A673 (cell line): ENCODE data around the gene DPF3. TPM values are rescaled to one million over a fixed set of nuclear protein-coding genes. Genes with fewer than 3 reads are reported as not detected.

ENCODE experiments used
- BruUV-seq: library from RNA; stranded (reverse); fragments of 400-500 nt; replicated peaks from 2 replicates; lab custom pipeline; 2021; lab: Mats Ljungman, UMichigan
- CTCF ChIA-PET: fragments of 300-600 bp; sonication (Branson Sonifier 250); formaldehyde crosslinking; loops from one replicate; lab custom pipeline; 2022; ENCODE audit warnings: antibody characterized with exemption; lab: Charles Lee
- POLR2A ChIA-PET: fragments of 300-600 bp; sonication (Branson Sonifier 250); formaldehyde crosslinking; loops from one replicate; lab custom pipeline; 2022; ENCODE audit warnings: antibody characterized with exemption; ENCODE audit not compliant: low non-redundant PET; lab: Charles Lee
- DNase-seq: peaks from one replicate; pipeline ENCODE4 v3.0.0-alpha.2; 2015; ENCODE audit warnings: low spot score
- H3K27ac ChIP-seq: fragments of 200-600 bp; sonication (generic); 2 replicates; pipeline ENCODE4 v1.5.1; 2016; ENCODE audit warnings: mixed run types, low read depth, mild to moderate bottlenecking, mixed read lengths, antibody characterized with exemption, low read length; ENCODE audit not compliant: poor library complexity, severe bottlenecking
- H3K27me3 ChIP-seq: fragments of 200-600 bp; sonication (generic); replicated peaks from 2 replicates; pipeline ENCODE4 v1.6.1; 2017; ENCODE audit warnings: mixed run types, low read depth, mild to moderate bottlenecking, mixed read lengths, antibody characterized with exemption, low read length; ENCODE audit not compliant: insufficient read depth, poor library complexity
- H3K36me3 ChIP-seq: fragments of 200-600 bp; sonication (generic); 2 replicates; pipeline ENCODE4 v1.6.1; 2016; ENCODE audit warnings: mixed run types, mild to moderate bottlenecking, mixed read lengths, antibody characterized with exemption, low read length; ENCODE audit not compliant: insufficient read depth, poor library complexity, severe bottlenecking
- H3K4me1 ChIP-seq: fragments of 200-600 bp; sonication (generic); 2 replicates; pipeline ENCODE4 v1.6.1; 2017; ENCODE audit warnings: mixed run types, mild to moderate bottlenecking, mixed read lengths, antibody characterized with exemption, low read length; ENCODE audit not compliant: insufficient read depth, poor library complexity, severe bottlenecking
- H3K4me3 ChIP-seq: fragments of 200-600 bp; sonication (generic); 2 replicates; pipeline ENCODE4 v1.5.1; 2016; ENCODE audit warnings: low read depth, mixed run types, mild to moderate bottlenecking, mixed read lengths, low read length; ENCODE audit not compliant: poor library complexity, severe bottlenecking
- H3K9me3 ChIP-seq: fragments of 200-600 bp; sonication (generic); 2 replicates; pipeline ENCODE4 v1.6.1; 2016; ENCODE audit warnings: mixed run types, low read depth, mild to moderate bottlenecking, mixed read lengths, antibody characterized with exemption, low read length; ENCODE audit not compliant: poor library complexity, severe bottlenecking
- EZH2 ChIP-seq: fragments of 200-600 bp; sonication (generic); IDR thresholded peaks from 2 replicates; pipeline ENCODE4 v1.6.1; 2017; ENCODE audit warnings: borderline replicate concordance, low read depth, mild to moderate bottlenecking, mixed read lengths, antibody characterized with exemption, low read length; ENCODE audit not compliant: poor library complexity, severe bottlenecking
- intact Hi-C: fragments of 100-400 bp; cut with micrococcal nuclease; formaldehyde crosslinking; loops from one replicate; pipeline ENCODE4 v1.10.0; 2022; ENCODE audit not compliant: unreplicated experiment
- total RNA-seq: library from RNA; stranded (reverse); gene quantifications from 2 replicates; pipeline ENCODE4 v1.2.3, GENCODE V29; 2021
- TF ChIP-seq, protein P1 (sequence below): fragments of 300-800, 200-600 bp; sonication (generic); conservative IDR thresholded peaks from 2 replicates; pipeline ENCODE4 v1.5.1; 2017; ENCODE audit warnings: low read depth, mild to moderate bottlenecking, antibody characterized with exemption, low read length, moderate library complexity, mixed read lengths

Gene DPF3
- total RNA-seq, 1 experiment from 2014 or later, result 15.7 TPM

DNA sequence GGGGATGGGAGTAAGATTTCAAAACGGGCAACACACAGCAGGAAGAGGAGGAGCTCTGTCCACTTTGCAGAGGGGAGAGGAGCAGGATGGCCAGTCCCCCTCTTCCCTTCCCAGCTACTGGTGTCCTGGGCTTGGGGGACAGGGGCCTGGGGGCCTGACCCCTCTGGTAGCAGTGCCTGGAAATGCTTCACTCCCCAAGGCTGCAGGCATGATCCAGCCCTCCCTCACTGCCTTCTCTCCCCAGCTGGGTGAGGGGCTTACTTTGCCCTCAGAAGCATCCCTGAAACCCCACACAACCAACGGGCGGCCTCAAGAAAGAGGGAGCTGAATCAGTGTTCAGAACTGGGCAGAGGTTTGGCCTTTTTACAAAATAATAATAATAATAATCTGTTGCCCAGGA, 279.5 kb downstream of the DPF3 start:
- TF ChIP-seq, protein P1, sequence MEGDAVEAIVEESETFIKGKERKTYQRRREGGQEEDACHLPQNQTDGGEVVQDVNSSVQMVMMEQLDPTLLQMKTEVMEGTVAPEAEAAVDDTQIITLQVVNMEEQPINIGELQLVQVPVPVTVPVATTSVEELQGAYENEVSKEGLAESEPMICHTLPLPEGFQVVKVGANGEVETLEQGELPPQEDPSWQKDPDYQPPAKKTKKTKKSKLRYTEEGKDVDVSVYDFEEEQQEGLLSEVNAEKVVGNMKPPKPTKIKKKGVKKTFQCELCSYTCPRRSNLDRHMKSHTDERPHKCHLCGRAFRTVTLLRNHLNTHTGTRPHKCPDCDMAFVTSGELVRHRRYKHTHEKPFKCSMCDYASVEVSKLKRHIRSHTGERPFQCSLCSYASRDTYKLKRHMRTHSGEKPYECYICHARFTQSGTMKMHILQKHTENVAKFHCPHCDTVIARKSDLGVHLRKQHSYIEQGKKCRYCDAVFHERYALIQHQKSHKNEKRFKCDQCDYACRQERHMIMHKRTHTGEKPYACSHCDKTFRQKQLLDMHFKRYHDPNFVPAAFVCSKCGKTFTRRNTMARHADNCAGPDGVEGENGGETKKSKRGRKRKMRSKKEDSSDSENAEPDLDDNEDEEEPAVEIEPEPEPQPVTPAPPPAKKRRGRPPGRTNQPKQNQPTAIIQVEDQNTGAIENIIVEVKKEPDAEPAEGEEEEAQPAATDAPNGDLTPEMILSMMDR, result no peak
- no peak for TF ChIP-seq EZH2
- Histone ChIP-seq H3K36me3 (no peaks in the 10 kb centered on the region), H3K27ac (no peak overlapping the region), H3K27me3 (no peaks in the 10 kb centered on the region), H3K4me1 (no peaks in the 10 kb centered on the region), H3K9me3 (no peaks in the 10 kb centered on the region), H3K4me3 (no peak overlapping the region)
- DNase-seq, result no peak
- ChIA-PET CTCF (no interaction called here), POLR2A (no interaction called here)
- intact Hi-C loops, result no loop called here
- BruUV-seq, result no TSS peak

DNA sequence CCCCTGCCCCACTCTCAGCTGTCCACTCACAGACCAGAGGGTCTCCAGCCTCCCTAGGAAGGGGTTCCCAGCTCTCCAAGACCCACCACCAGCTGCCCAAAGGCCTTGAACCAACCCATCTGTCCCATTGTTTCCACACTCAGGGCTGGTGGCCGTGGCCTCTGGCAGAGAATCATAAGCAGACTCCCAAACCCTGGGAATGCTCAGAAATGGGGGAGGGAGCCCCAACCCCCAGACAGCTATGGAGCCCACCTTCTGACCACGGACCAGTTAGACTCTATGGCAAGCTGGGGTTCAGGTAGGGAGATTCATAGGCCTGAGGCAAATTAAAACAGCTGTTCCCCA, 280.0 kb downstream of the DPF3 start:
- CTCF ChIA-PET, result no interaction called here
- no peak overlapping the region for H3K27ac ChIP-seq
- POLR2A ChIA-PET, result no interaction called here
- TF ChIP-seq, protein P1, result no peak
- no peak for TF ChIP-seq EZH2
- no peaks in the 10 kb centered on the region for H3K27me3 ChIP-seq
- H3K4me1 ChIP-seq, result no peaks in the 10 kb centered on the region
- H3K4me3 ChIP-seq, result no peak overlapping the region
- no TSS peak for BruUV-seq
- intact Hi-C loops, result no loop called here
- H3K9me3 ChIP-seq, result no peaks in the 10 kb centered on the region
- H3K36me3 ChIP-seq, result no peaks in the 10 kb centered on the region
- no peak for DNase-seq

DNA sequence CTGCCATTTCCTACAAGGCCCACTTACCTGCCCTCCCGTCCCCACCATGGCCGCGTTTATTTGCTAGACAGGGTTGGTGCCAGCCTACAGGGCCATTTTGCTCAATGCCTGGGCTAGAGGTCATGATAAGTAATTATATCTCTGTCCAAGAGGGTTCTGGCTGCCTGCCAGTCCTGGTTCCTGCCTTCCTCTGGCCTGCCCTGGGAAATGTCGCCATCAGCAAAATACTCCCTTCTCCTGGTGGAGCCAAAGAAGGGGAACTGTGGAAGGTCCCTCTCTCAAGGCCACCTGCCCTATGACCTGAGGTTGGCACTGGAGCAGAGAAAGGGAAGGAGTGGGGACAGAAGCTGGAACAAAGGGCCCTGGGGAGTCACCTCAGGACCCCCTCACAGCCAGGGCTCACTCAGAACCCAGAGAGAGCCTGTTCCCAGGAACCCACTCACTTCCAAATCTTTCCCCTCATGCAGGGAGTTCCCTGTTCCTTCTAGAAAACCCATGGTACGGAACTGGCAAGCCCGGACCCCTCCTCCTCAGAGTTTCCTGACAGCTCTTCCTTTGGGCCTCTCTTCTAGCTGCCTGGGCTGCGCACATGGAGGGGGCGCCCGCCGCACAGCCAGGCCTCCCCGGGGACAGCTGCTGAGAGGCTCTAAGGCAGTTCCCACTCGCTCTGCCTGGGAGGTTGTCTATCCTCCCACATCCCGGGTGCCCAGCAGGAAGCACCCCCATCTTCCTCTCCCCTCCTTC, 280.5 kb downstream of the DPF3 start:
- CTCF ChIA-PET, result no interaction called here
- no peak for DNase-seq
- H3K36me3 ChIP-seq, result no peaks in the 10 kb centered on the region
- TF ChIP-seq EZH2, result no peak
- TF ChIP-seq, protein P1, result no peak
- POLR2A ChIA-PET, result no interaction called here
- H3K27me3 ChIP-seq, result no peaks in the 10 kb centered on the region
- no peak overlapping the region for H3K4me3 ChIP-seq
- no TSS peak for BruUV-seq
- H3K27ac ChIP-seq, result no peak overlapping the region
- no peaks in the 10 kb centered on the region for H3K9me3 ChIP-seq
- H3K4me1 ChIP-seq, result no peaks in the 10 kb centered on the region
- intact Hi-C loops, result no loop called here
